PFSK-1 (cell line): Measurements from ENCODE around the gene DPP6.

ENCODE experiments used
- FOXP2 ChIP-seq: optimal IDR thresholded peaks from 2 replicates; pipeline ENCODE3; 2011; ENCODE audit warnings: borderline replicate concordance, control low read depth, inconsistent platforms; ENCODE audit not compliant: insufficient read depth; ENCODE audit errors: extremely low read length, extremely low read depth
- POLR2AphosphoS5 ChIP-seq: IDR thresholded peaks from 2 replicates; pipeline ENCODE4 v1.6.1; 2012; ENCODE audit warnings: low read depth, mild to moderate bottlenecking, control low read depth, low read length, moderate library complexity
- REST ChIP-seq, 2 experiments: IDR thresholded peaks; 2 replicates each; pipeline versions ENCODE4 v1.6.1 to v1.8.0; 2011 to 2012; ENCODE audit warnings: low read depth in 2 of 2, low read length in 2 of 2, control low read depth in 1 of 2, inconsistent platforms in 1 of 2, mild to moderate bottlenecking in 1 of 2, moderate library complexity in 1 of 2; ENCODE audit not compliant: insufficient read depth in 1 of 2
- SIN3A ChIP-seq: IDR thresholded peaks from 2 replicates; pipeline ENCODE4 v1.6.1; 2012; ENCODE audit warnings: mild to moderate bottlenecking, low read length, moderate library complexity, borderline replicate concordance; ENCODE audit not compliant: insufficient read depth
- TAF1 ChIP-seq: IDR thresholded peaks from 2 replicates; pipeline ENCODE4 v1.6.1; 2012; ENCODE audit warnings: low read length, control low read depth, borderline replicate concordance; ENCODE audit not compliant: insufficient read depth

DPP6 gene

GRCh38 chr7:154613811-154614210 is 561.6 kb downstream of the DPP6 start:
- no peak for TF ChIP-seq TAF1
- no peak for TF ChIP-seq REST (IDR thresholded peaks at IDR 0.05; ENCODE audit: insufficient read depth in 1 of 2, low read depth in 2 of 2, low read length in 2 of 2)
- no peak for TF ChIP-seq SIN3A
- TF ChIP-seq POLR2AphosphoS5 = no peak
- TF ChIP-seq FOXP2 = no peak

- TF ChIP-seq REST (IDR thresholded peaks at IDR 0.05; ENCODE audit: insufficient read depth in 1 of 2, low read depth in 2 of 2, low read length in 2 of 2) (no peak), TAF1 (no peak), SIN3A (no peak)
Observed at GRCh38 chr7:154620141-154620755, 568.0 kb downstream of the DPP6 start.

GRCh38 chr7:154623399-154623798 is 571.2 kb downstream of the DPP6 start:
- TF ChIP-seq REST (IDR thresholded peaks at IDR 0.05; ENCODE audit: insufficient read depth in 1 of 2, low read depth in 2 of 2, low read length in 2 of 2) (no peak), FOXP2 (no peak), TAF1 (no peak), SIN3A (no peak), POLR2AphosphoS5 (no peak)

GRCh38 chr7:154627646-154628290 is 575.6 kb downstream of the DPP6 start:
- TF ChIP-seq FOXP2 (no peak), SIN3A (no peak), REST (IDR thresholded peaks at IDR 0.05; ENCODE audit: insufficient read depth in 1 of 2, low read depth in 2 of 2, low read length in 2 of 2) (no peak), TAF1 (no peak), POLR2AphosphoS5 (no peak)

- no peak for TF ChIP-seq FOXP2
- no peak for TF ChIP-seq REST (IDR thresholded peaks at IDR 0.05; ENCODE audit: insufficient read depth in 1 of 2, low read depth in 2 of 2, low read length in 2 of 2)
- no peak for TF ChIP-seq SIN3A
- TF ChIP-seq POLR2AphosphoS5 = no peak
- no peak for TF ChIP-seq TAF1
Observed at GRCh38 chr7:154628556-154628955, 576.4 kb downstream of the DPP6 start.
